Renal cortex interstitium (tissue), 15 donors: ENCODE results near the gene SLC7A14. TPM values are rescaled to one million over a fixed set of nuclear protein-coding genes. Genes with fewer than 3 reads are reported as not detected.

Experiments used
- DNase-seq, 11 donors: peaks; one replicate each; pipeline ENCODE4 v3.0.0-alpha.2; 2013; ENCODE audit warnings: low read depth in 9 of 11, low spot score in 4 of 11; ENCODE audit errors: extremely low read depth in 1 of 11
- long read RNA-seq, 16 experiments: transcript quantifications; one replicate each; lab custom pipeline, GENCODE V29; 2026
- polyA plus RNA-seq, 3 donors: library from polyadenylated mRNA; unstranded; fragments of 120-200 nt; gene quantifications; one replicate each; pipeline ENCODE4 v1.2.1, GENCODE V29; 2013; ENCODE audit not compliant: insufficient read length in 3 of 3

SLC7A14 gene
- polyA plus RNA-seq: 1 to 10 TPM; 1.4 to 2.7 (median 2.0) TPM
- long read RNA-seq, donor 1: 0 reads
- long read RNA-seq, donor 2: 0 reads
- long read RNA-seq, donor 3, full-length matches to known transcripts: 2 of 2 reads
- long read RNA-seq, donor 3, partial matches to known transcripts: 0 of 2 reads
- long read RNA-seq, donor 3, other reads (novel, unspliced or antisense): 0 of 2 reads
- long read RNA-seq, donor 4: 0 reads
- long read RNA-seq, donor 5: 0 reads
- long read RNA-seq, donor 6: 0 reads
- long read RNA-seq, donor 7, full-length matches to known transcripts: 1 of 1 reads
- long read RNA-seq, donor 7, partial matches to known transcripts: 0 of 1 reads
- long read RNA-seq, donor 7, other reads (novel, unspliced or antisense): 0 of 1 reads
- long read RNA-seq, donor 8, full-length matches to known transcripts: 1 of 1 reads
- long read RNA-seq, donor 8, partial matches to known transcripts: 0 of 1 reads
- long read RNA-seq, donor 8, other reads (novel, unspliced or antisense): 0 of 1 reads
- long read RNA-seq, donor 9: 0 reads
- long read RNA-seq, donor 10: 0 reads
- long read RNA-seq, donor 11: 0 reads
- long read RNA-seq, donor 12: 0 reads
- long read RNA-seq, donor 13: 0 reads
- long read RNA-seq, donor 14, full-length matches to known transcripts: 1 of 1 reads
- long read RNA-seq, donor 14, partial matches to known transcripts: 0 of 1 reads
- long read RNA-seq, donor 14, other reads (novel, unspliced or antisense): 0 of 1 reads
- long read RNA-seq, donor 15: 0 reads
- long read RNA-seq, donor 16, full-length matches to known transcripts: 1 of 1 reads
- long read RNA-seq, donor 16, partial matches to known transcripts: 0 of 1 reads
- long read RNA-seq, donor 16, other reads (novel, unspliced or antisense): 0 of 1 reads

- DNase-seq: no peak
Observed at GRCh38 chr3:170585937-170586310, at the start of gene SLC7A14. TSS of gene SLC7A14 (minus strand) at chr3:170586075. CDS start at chr3:170526936, 59,139 bp downstream.

- no peak for DNase-seq
Observed at GRCh38 chr3:170635385-170635735, 49.5 kb upstream of the SLC7A14 start.

GRCh38 chr3:170634663-170635384 lies 48.9 kb upstream of the SLC7A14 start:
- no peak for DNase-seq

GRCh38 chr3:170633573-170633972 lies 47.7 kb upstream of the SLC7A14 start:
- DNase-seq: no peak

- DNase-seq: no peak
Observed at GRCh38 chr3:170632780-170633179, 46.9 kb upstream of the SLC7A14 start.

- DNase-seq: no peak
Observed at GRCh38 chr3:170631755-170632488, 46.0 kb upstream of the SLC7A14 start.

GRCh38 chr3:170623524-170623923 lies 37.6 kb upstream of the SLC7A14 start:
- DNase-seq: no peak

DNA sequence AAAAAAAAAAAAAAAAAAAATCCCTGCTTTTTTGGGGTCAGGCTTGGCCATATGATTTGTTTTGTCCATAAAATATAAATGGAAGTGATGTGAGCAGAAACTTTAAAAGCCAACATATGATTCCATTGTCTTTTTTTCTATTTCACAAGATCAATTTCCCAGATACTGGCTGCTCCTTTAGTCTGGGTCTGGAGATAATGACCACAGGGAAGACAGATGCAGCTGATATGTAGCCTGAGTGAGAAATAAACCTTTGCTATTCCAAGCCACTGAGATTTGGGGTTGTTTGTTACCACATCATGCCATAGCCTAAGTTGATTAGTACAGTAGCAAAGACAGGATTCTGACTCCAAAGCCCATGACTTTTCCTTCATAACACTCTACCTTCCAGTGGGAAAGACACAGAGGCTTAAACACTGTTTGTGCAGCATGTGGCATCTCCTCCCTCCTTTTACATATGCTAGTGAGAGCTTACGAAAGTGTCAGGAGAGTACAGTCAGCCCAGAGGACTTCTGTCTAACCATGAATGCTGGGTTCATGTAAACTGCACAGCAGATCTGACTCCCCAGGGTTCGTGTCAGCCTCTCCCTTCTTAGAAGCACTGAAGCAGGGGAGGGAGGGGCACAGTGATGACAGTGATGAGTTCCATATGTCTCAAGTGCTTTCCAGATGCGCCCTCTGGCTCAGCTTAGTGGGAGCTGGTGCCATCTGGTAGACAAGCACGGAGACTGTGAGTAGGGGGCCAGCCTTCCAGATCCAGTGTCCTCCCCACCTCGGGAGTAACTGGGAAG lies 36.7 kb upstream of the SLC7A14 start:
- DNase-seq: peak; percentile 65 to 86 (median 74)

GRCh38 chr3:170621256-170621655 lies 35.4 kb upstream of the SLC7A14 start:
- DNase-seq: no peak

DNA sequence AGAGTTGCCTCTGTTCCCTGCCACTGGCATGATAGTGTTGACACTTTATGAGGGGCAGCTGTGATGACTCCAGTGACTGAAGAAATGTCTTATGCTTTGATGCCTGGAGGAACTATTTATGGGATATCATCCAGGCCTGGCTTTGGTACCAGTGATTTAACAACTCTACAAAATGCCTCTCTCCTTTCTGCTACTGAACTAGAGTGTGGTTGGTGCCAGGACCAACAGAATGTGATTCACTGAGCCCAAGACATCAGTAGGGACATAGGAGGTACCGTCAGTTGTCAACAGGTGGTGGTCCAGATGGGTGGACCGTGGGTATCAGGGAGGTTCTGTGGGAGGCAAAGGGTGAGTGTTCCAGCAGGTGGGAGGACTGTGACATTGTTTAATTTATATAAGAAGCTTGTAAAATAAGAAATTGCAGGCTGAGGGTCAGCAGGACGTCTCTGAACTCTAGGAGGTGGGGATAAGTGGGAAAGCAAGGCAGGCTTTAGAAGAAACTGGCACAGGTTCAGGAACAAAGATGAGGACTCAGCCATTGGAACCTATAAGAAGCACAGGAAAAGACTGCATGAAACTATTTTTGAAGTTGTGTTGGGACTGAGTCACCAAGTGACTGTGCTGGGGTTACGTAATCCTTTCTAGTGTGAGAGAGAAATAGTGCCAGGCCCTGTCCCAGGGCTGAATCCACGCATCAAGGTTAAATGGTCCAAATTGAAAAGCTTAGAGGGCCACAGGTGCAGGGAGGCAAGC lies 28.5 kb upstream of the SLC7A14 start:
- no peak for DNase-seq

- DNase-seq: no peak
Observed at GRCh38 chr3:170611751-170612150, 25.9 kb upstream of the SLC7A14 start.

DNA sequence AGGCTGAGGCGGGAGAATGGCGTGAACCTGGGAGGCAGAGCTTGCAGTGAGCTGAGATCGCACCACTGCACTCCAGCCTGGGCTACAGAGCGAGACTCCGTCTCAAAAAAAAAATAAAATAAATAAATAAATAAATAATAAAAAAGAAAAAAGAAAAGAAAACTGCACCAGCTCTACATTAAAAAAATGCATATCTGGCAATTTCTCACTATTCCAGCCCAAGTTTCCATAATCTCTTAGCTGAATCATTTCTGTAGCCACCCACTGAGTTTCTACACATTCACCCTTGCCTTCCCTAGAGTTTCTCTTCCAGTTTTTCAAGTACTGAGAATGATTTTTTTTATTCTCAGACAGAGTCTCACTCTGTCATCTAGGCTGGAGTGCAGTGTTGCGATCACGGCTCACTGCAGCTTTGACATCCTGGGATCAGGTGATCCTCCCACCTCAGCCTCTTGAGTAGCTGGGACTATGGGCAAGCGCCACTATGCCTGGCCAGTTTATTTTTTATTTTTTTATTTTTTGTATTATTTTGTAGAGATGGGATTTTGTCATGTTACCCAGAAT lies 24.5 kb upstream of the SLC7A14 start:
- no peak for DNase-seq

DNA sequence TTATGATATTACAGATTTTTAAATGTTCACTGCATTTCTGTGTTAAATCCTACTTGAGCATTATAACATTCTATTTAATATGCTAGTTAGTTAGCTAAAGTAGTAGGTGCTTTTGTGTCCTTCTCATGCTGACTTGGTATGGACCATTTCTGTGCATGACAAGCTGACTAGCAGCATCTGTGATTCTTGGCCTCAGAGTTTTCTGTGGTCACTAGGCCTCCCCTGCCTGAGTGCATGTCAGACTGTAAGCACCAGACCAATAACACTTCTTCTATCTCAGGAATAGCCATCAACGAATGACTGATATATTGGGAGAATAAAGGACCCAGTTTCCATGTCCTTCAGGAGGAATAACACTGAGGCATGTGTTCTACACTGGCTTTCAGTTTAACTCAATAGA lies 22.6 kb upstream of the SLC7A14 start:
- no peak for DNase-seq

- DNase-seq: no peak
Observed at GRCh38 chr3:170606675-170607074, 20.8 kb upstream of the SLC7A14 start.

GRCh38 chr3:170605490-170605889 lies 19.6 kb upstream of the SLC7A14 start:
- no peak for DNase-seq

- DNase-seq: no peak
Observed at GRCh38 chr3:170603770-170604510, 18.1 kb upstream of the SLC7A14 start.
